SW 1271 (cell line): ENCODE results near the gene PRPH.
A peak's percentile ranks its signal among the peaks of the same experiment; 100 is the strongest.
"Not testable (repeated sequence)": the region's sequence is repeated elsewhere in the genome, so short reads cannot be mapped to it uniquely, and the experiment has no call there.

ENCODE experiments used
- DNase-seq, 2 experiments: peaks; one replicate each; lab custom pipeline; 2025; lab: John Stamatoyannopoulos, UW

PRPH gene

DNA sequence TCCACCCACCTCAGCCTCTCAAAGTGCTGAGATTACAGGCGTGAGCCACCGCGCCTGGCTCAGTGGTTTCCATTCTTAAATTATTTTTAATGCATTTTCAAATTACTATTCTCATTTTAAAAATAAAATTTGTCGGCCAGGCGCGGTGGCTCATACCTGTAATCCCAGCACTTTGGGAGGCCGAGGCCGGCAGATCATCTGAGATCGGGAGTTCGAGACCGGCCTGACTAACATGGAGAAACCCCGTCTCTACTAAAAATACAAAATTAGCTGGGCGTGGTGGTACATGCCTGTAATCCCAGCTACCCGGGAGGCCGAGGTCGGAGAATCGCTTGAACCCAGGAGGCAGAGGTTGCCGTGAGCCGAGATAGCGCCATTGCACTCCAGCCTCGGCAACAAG, 38.8 kb downstream of the PRPH start:
- not testable (repeated sequence) for DNase-seq

- no peak for DNase-seq
Observed at GRCh38 chr12:49334226-49334625, 39.3 kb downstream of the PRPH start.

DNA sequence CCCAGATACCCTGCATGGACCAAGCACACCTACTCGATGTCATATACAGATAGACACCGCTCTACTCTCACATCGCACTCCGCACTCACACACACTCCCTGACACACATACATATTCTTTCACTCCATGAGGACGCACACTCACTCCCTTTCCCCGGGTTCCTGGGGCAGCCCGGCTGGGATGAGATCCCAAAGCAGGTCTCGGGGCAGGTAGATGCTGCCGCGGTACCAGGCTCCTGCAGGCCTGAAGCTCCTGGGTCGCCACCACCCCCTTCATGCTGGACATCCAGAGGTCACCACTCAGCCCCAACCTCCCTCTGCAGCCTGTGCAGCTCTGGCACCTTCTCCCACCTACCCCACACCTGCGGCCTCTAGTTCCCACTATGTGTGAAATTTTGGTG, 39.7 kb downstream of the PRPH start:
- no peak for DNase-seq

DNA sequence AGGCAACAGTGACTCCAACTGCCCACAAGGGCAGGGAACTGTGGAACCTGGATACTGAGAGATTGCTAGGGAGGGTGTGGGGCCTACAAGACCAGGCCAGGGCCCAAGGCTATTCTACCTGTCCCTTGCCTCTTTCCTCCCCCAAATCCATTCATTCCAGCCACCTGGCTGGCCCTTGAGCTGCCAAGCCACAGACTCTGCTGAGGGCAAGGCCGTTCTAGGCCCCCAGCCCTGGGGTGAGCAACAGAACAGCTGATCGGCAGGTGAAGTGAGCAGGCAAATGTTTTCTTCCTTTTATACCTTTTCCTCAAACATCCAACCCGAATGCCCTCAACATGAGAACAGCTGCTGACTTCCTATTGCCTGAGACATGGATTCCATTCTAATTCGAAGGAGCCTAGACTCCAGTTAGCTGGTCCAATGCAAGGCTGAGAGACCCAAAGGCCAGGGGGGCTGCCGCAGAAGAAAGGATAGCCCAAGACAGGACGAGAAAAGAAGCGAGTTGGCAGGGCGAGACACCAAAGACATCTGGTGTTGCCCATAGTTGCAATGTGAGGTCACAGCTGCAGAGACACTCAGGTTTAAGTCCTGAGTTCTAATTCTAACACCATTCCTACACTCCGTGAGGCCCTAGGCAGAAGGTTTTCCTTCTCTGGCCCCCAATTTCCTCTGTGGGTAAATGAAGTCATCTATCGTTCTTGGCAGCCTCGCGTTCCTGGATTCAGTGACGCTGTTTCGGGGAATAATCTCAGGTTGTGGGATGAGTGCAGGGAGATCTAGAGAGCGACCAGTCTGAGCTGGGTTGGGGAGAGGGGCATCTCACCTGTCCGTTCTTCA, 40.4 kb downstream of the PRPH start:
- DNase-seq = no peak

DNA sequence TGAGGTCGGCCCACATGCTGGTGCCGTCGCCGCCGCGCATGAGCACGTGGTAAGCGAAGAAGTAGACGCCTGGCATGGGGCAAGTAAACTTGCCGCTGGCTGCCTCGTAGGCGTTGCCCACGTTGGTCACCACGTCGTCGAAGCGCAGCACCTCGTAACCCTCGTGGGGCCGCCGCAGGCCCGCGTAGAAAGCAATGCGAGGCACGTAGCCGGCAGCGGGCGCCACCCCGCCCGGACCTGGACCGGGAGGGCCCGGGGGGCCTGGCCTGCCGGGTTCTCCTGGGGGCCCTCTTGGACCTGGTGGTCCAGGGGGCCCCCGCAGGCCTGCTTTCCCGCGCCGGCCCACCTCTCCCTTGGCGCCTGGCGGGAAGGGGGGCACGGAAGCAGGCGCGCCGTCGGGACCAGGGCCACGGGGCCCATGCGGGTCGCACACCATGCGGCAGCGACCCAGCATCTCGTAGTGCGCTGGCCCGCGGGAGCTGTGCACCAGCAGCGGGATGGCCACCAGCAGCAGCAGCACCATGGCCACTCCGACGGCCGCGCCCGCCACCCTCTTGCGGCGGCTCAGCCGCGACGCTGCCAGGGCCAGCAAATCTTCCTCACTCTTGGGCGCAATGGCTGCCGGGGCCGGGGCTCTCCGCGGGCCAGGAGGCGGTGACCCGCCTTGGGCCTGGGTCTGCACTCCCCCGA, 41.2 kb downstream of the PRPH start:
- DNase-seq = no peak

DNA sequence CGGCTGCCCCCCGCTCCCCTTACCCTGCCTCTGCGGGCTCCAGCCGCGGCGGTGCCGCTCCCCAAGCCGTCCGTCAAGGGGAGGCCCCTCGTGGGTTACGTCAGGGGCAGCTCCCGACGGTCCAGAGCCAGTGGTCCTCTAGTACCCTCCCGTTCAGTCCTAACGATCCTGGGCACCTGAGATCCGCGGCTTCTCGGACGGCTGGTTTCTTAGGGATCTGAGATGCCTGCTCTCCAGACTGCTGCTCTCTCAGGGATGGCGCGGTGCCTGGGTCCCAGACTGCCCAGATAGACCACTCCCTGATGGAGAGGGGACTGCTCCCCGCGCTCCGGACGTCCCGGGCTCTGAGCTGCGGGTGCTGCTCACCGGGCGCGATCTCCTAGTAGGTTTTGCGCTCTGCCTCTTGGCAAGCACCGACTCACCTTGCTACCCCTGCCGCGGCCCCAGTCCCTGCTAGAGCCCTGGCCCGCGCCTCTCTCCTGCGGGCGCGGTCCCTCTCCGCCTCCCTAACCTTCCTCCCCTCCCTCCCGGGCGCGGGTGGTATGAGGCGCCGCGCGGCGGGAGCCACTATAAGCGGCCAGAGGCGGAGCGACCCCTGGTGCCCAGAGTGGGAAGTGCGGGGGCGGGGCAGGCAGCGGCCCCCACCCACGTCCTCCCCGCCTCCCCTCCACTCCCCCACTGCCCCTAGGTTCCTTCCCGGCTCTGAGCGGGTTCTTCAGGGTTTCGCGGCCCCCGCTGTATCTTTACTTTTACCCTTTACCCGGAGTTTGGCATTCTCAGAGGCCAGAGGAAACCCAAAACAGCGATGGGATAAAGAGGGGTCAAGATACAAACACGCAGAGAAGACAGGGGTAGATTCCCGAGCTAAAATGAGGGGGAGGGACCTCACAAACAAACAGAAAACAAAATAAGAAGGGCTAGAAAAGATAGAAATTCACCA, 42.0 kb downstream of the PRPH start, which contains the start of gene C1QL4:
TSS of gene C1QL4 (minus strand) at position 544 of the 940 bp plus-strand sequence. CDS start 711 bp downstream, outside the sequence.
- peak in 1 of 2 experiments; percentile 65 for DNase-seq

- DNase-seq = no peak
Observed at GRCh38 chr12:49338830-49339463, 44.0 kb downstream of the PRPH start.

DNA sequence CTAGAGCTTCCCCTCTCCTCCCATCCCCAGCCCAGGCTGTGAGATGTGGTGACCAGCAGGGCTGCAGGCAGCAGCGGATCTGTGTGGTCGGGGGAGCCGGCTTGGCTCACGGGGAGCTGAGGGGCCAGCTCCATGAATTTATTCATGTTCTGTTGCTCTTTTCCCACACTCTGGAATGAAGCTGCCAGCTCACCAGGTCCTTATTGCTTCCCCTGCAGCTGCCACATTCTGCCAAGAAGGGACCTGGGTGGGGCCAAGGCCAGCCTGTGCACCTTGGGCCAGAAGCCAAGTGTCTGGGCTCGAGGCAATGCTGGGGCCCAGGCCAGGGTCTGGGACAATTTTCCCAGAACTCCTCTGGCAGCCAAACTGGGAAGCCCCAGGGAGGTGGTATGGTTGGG, 44.5 kb downstream of the PRPH start:
- DNase-seq = no peak

GRCh38 chr12:49340095-49340870, 45.3 kb downstream of the PRPH start:
- no peak for DNase-seq

- no peak for DNase-seq
Observed at GRCh38 chr12:49340971-49341776, 46.2 kb downstream of the PRPH start.

DNA sequence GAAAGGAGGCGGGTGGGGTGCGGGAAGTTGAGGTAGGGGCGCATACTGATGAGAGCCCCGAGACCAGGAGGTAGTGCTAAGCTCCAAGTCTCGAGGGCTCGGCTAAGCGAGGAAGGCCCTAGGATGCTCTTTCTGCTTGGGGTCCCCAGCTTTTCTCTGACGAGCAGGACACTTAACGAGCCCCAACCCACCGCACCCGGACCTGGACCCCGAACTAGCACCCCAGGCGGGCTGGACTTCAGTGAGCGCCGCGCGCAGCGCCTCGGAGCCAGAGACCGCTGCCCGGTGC, 46.8 kb downstream of the PRPH start:
- DNase-seq = no peak

DNA sequence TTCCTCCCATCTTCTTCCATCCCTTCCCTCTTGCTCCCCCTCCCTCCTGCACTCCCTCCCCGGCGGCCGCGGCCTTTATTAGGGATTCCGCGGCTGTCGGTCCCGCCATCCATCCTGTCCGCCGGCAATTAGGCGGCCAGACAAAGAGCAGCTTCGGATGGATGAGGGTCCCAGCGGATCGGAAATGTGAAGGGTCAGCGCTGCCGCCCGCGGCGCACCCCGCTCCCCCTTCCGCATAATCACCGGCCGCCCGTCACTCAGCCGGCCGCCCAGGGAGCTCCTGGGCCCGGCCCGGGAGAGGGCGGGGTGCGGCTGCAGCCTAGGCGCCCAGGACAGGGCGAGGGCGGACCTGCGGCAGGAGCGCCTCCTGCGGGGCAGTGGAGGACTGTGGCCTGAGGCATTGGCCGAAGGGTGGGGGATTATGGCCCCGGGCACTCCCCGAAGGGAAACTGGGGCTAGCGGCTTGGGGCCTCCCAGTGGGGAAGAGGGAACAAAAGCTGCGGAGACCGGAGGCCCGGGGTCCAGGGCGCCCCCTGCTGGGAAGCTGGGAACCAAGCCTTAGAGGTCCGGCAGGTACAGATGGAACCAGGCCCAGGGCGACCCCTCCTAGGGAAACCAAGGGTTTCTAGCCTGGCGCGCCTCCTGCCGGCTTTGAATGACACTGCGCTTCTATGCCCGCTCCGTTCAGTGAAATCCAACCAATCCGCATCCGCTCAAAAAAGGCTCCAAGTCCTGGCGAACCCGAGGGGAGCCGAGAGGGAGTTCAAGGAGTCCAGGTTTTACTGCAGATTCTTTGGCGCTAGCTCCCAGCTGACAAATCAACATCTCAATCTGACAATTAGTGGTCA, 47.3 kb downstream of the PRPH start:
- peak in 1 of 2 experiments; percentile 42 for DNase-seq

DNA sequence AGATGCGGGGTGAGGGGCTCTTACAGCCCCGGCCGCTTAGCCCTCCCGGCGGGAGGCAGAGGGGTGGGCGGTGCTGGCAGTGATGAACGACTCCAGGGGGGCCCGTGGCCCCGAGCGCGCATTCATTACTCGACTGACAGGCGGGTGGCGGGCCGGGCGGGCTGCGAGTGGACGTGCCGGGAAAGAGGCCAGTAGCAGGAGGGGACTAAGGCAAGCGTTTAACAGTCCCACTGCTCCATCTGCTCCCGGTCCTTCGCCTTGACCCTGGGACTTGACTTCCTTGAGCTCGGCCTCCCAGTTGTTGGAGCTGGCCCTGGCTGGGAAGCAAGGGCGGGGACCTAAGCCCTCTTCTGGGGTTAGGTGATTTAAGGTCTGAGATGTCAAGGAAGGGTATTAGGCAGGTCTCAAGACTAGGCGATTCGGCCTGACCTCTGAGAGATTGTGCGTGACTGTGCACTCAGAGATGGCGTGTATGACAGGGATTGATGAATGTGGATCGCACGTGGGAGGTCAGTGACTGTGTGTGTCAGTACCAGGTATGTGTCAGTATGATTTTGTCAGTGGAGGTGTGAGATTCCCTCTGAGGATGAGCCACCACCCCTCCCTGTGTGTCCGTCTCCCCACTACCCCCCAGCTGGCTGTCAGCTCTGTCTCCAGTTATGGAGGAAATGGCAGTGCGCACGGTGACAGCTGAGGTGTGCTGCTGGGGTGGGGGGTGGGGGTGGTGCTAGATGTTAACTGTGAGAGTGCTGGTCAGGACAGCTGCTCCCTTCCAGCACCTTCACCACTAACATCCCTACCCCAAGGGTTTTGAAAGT, 48.2 kb downstream of the PRPH start:
- DNase-seq = no peak

DNA sequence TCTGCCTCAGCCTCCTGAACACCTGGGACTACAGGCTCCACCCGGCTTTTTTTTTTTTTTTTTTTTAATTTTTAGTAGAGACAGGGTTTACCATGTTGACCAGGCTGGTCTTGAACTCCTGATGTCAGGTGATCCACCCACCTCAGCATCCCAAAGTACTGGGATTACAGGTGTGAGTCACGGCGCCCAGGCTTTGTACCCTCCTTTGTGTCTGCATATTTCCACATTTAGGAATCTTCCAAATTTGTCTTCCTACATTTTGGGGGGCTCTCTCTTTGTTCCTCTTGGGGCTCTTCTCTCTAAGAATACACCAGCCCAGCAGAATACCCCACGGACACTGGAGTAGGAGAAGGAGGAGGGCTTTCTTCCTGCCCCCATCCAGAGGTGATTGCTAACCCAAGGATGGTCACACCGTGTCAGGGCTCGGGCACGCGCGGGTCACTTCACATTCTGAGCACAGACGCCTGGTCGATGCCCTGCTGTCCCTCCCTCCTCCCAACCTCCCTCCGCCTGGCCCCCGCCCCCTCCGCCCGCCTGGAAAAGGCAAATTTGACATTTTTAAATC, 49.6 kb downstream of the PRPH start:
- no peak for DNase-seq

DNA sequence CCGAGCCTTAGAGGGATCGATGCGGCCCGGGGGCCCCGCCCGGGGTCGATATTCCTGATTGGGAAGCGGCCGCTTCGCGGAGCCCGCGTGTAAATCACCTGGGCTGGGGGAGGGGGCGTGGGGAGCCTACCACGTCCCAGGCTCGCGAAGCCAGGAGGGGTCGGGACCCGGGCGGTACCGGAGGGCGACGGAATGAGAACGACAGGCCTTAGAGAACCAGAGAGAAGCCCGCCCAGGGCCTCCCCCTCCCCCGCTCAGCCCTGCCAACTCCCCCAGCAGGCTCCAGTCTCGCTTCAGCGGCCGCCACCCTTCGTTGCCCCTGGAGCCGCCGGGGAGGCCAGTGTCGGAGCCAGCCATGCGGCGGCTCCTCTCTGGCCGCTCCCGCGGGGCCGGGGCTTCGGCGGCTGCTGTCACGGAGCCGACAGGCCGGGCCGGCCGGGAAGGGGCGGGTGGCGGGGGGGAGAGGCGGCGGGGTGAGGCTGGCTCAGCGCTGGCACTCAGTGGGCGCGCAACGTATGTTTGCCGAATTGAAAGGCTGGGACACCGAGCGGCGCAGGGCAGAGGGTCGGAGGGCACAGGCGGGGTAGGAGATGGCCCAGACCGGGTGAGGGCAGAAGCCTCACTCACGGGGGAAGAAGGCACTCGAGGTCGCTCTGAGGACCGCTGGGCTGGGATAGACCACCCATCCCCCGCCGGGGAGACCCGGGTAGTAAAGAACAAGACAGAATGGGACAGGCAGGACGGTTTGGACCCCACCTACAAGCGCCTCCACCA, 50.3 kb downstream of the PRPH start:
- DNase-seq = no peak

GRCh38 chr12:49345825-49346658, 51.1 kb downstream of the PRPH start:
- DNase-seq = no peak
